Measurements from ENCODE around the gene APRT.
"Not testable (repeated sequence)": the region's sequence is repeated elsewhere in the genome, so short reads cannot be mapped to it uniquely, and the experiment has no call there.

Gene APRT

DNA sequence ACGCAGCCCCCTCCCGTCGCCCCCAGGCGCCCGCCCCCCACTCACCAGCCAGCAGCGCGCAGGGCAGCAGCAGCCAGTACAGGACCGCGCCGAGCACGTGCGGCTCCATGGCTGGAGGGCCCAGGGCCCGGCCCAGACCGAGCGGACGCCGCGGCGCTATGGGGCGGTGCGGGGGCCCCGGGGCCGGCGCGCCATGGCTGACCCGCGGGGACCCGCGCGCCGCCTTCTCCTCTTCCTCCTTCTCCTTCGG lies 26.9 kb downstream of the APRT start:
- DNase-seq, result no peak

DNA sequence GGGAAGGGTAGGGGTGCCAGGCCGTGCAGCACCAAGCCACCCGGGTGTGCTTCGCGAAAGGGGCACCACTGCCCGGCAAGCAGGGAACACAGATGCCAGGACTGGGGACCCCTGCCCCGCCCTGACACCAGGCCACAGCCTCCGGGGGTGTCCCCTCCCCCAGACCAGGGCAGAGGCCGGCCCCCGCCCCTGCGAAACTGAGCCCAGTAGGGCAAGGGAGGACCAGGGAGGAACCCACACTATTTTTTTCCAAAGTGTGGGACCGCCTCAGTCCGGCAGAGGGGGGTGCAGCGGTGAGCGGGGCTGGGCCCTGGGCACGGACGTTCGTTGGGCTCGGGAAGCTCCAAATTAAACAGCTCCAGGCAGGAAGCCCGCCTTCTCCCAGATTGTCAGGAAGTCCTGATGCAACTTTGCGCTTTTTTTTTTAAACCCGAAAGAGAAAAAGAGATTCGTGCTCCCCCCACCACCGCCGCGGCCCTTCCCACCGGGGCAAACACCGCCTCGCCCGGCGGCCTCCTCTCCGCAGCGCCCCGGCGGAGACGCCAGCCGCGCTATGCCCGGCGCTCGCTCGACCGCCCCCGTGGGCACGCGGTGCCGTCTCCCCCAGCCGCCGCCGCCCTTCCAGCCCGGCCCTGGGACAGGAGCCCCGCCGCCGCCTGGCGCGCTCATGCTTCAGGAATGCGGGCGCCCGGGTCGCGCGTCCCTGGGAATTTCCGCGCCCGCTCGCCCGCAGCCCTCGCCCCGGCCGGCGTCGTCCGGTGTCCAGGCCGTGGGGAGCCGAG lies 27.5 kb downstream of the APRT start:
- no peak for DNase-seq

DNA sequence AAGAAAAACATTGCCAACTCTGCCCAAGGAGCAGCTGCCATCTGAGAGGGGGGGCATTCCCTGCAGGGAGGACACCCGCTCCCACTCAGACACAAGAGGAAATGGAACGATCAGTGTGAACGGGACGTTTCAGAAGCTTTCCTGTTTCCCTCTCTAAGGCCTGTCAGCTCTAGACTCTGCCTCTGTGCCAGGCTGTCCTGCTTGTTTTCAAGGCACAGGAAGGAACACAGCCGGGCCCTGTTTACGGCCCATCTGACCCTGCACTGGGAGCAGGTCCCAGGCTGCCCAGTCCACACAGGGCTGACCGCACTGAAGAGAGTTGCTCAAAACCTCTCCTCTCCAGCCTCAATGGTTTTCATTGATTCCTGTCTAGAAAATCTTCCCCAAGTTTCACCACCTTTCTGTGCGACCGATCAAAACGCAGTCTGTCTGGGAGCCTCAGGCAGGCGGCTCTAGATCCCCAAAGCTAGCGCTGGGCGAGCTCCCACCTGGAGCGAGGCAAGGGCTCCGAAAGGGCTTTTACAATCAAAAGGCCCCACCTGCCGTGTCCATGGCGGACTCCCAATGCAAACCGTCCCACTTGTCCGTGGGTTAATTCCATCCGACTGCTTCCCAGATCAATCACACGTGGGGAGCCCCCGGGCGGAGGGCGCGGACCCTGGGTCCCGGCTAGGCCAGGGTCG lies 28.2 kb downstream of the APRT start:
- DNase-seq, result no peak

- no peak for DNase-seq
Measured at GRCh38 chr16:88782454-88783390, 29.0 kb downstream of the APRT start.

DNA sequence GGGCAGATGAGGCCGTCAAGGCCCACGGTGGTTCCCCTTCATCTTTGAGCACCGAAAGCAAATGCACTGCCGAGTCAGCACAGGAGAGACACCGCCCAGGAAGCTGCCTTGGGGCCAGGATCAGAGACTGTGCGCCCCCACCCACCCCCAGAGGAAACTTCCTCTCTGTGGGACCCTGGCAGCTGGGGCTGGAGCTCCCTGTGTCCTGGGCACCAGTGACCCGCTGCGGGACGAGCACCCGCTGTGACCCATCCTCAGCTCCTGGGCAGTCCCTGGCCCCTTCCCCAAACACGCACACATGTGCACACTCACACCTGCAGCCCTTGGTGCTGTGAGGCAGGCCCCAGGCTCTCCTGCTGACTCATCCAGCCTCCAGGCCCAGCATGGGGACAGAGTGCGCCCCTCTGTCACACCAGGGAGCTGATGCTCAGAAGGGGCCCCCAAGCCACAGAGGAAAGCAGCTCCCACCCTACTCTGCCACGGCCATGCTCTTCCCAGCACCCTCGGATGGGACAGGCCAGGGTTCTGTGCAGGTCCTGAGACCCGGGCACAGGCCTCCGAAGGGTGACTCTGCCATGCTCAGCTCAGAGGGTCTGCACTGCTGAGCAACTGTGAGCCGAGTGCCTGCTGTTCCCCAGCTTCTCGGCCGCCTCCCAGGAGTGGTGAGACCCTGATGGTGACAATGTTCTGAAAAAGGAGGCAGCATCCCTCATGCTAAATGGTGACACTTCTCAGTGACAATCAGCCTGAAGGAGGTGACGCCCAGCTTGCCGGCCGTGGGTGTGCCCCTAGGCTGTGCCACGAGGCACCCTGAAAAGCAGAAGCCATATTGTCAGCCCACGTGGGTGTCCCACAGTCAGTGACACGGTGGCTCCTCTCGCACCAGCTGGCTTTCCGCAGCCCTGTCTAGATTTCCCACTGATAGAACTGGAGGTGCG lies 30.3 kb downstream of the APRT start:
- DNase-seq, result no peak

DNA sequence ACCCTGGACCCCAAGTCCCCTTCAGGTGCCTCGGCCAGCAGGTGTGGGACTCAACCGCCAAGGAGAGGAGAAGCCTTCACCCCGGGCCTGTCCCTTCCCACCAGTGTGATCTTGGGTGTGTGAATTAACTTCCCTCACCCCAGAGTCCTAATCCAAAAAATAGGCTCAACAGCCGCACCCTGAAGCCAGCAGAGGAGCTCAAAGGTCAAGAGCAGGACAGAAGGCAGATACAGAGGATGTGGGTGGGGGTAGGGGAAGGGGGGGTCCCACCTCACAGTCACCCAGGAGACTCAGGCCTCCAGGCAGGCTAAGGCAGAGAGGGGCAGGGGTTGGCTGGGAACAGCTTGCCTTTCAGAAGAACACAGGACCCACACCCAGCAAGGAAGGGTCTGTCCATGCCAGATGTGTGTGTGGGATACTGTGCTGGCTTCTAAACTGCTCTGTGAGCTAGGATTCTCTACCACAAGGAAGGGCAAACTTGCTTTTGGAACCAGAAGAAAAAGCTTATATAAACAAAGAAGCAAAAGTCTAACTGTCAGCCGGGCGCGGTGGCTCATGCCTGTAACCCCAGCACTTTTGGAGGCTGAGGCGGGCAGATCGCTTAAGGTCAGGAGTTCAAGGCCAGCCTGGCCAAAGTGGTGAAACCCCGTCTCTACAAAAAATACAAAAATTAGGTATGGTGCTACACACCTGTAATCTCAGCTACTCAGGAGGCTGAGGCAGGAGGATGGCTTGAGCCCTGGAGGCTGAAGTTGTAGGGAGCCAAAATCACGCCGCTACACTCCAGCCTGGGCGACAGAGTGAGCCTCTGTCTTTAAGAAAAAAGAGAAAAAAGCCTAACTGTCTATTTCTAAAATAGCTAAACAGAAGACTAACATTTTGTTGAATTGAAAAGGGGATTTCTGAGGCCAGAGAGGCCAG lies 31.3 kb downstream of the APRT start:
- DNase-seq, result no peak

DNA sequence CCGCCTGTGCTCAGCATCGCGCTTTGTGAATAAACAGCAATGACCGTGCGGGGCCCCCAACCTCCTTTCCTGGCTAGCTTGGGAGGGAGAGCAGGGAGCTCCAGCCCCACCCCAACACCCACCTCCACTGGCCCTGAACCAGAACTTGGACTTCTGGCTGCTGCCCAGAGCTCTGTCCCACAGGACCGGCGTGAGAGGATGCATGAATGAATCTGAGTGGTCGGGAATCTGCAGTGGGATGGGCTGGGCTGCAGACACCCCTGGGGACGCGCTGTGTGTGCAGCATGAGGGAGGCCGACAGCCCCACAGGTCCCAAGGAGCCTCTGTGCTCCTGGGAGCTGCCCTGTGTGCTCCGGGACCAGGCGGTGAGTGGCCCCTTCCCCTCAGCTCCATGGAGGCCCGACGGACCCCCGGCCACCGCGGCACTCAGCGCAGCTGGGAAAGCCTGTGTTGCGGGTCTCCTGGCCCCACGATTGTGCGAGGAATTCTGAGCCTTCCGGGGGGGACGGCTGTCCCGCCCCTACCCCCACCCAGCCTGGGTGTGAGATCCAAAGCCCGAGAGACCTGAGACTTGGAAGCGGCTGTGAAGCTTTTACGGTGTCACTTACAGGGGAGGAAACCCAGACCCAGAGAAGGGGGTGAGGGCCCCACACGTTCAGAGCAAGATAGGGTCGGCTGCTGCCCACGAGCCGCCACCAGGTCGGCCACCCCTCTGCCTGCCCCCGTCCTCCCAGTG lies 32.2 kb downstream of the APRT start:
- no peak for DNase-seq

DNA sequence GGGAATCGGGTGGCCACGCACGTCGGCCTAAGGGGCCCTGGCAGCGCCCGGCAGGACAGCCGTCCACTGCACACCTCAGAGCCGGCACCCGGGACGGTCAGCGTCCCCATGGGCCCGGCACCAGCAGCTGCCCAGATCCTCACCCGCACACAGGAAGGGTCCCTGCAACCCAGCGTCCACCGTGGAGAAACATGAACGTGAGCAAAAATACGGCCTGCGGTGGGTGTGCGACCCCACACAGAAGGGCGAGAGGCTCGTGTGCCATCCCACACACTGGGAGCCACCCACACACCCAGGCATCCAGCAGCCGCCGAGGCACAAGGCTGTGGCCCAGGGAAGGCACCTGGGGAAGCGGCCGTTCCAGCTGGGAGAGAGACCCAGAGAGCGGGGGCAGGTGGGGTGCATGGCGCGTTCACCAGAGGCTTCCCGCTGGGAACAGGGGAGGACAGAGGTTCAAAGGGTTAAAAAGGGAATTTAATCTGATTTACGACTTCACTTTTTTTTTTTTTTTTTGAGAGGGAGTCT lies 33.1 kb downstream of the APRT start:
- DNase-seq, result no peak

- no peak for DNase-seq
Measured at GRCh38 chr16:88778271-88778525, 33.5 kb downstream of the APRT start.

GRCh38 chr16:88777471-88778270 lies 34.1 kb downstream of the APRT start:
- no peak for DNase-seq

GRCh38 chr16:88775825-88776224 lies 35.9 kb downstream of the APRT start:
- DNase-seq, result no peak

DNA sequence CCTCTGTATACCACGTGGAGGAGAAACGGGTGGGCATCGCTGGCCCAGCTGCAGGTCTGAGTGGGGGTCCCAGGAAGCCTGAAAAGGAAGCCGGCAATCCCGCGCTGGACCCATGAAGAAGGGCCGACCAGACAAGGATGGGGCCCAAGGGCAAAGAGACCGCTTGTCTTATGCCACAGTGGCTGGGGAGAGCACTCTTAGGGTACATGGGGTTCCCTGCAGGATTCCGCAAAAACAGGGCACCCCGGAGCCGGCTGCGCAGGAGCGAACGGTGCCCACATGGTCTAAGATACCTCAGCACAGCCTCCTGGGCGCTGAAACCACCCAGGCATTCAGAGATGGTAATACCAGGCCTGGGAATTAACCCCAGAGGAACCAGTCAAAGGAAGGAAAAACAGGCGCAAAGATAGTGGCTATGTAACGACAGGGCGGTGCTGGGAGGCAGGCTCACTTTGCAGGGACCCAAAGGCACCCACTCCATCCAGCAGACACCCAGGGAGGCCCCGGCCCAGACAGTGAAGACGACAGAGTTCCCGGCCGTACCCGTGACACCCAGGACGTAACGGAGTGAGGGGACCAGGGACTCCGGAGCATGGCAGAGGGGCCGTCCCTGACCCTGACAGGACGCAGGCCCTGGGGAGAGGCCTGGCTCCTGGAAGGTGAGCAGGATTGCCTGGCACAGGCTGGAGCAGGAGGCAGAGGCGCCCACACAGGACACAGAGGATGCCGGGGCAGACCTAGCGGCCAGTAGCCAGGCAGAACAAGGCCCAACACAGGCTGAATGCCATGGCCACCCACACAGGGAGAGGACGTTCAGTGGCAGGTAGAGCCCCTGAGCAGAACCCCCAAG lies 37.0 kb downstream of the APRT start:
- DNase-seq, result no peak

- DNase-seq, result no peak
Measured at GRCh38 chr16:88773812-88774291, 37.9 kb downstream of the APRT start.

- DNase-seq, result no peak
Measured at GRCh38 chr16:88772871-88773811, 38.6 kb downstream of the APRT start.

- not testable (repeated sequence) for DNase-seq
Measured at GRCh38 chr16:88771781-88772180, 39.9 kb downstream of the APRT start.

DNA sequence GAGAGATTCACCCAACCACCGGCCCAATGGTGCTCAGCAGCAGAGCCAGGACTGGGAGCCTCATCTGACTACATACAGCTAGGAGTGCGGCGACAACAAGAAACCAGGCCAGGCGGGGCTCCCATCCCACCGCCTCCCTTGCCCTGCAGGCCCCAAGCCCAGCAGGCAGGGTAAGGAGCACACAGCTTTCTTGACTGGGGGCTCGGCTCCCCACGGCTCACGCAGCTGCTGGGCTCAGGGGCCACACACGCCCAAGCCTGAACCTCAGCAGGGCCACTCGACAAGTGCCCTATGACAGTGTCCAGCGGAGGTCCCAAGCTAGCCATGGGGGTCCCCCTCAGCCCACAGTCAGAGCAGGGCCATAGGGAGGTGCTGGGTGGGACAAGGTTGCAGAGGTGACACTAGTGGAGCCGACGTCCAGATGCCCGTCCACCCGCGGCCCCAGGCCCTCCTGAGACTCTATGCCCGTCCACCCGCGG lies 40.4 kb downstream of the APRT start:
- no peak for DNase-seq

Data from NCI-H345 (cell line).